Measurements from ENCODE around the gene ZNF319.

ZNF319 gene

DNA sequence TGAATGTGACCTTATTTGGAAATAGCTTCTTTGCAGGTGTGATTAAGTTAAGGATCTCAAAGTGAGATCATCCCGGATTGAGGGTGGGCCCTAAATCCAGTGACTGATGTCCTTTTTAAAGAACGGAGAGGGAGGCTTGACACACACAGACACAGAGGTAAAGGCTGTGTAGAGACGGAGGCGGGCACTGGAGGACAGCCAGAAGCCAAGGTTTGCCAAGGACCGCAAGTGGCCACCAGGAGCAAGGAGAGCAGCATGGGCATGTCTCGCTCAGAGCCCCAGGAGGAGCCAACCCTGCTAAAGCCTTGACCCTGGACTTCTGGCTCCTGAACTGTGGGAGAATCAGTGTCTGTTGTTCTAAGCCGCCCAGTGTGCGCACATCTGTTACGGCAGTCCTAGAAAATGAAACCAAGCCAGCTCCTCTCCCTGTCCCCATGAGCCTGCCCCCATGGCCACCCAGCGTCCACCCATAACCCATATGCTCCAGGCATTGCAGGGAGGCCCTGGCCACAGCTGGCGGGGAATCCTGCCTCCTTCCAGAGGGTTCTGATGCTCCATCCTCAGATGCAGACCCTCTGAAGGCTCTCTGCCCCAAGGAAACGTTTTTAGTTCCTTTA, 44.8 kb downstream of the ZNF319 start:
- no peak for TF ChIP-seq CTCF (IDR thresholded peaks at IDR 0.05; ENCODE audit: insufficient read depth, low read length, missing control alignments)
- H3K4me3 ChIP-seq (ENCODE audit: low read depth, low read length): no peak overlapping the region
- DNase-seq (ENCODE audit: low read depth, low spot score): no peak
- ChIA-PET POLR2A (no interaction called here), CTCF (interaction anchor here (1.1 kb wide), 2 partner anchors 12 to 37 kb away, joined by 3 read pairs; no protein-coding TSS in a partner anchor)

DNA sequence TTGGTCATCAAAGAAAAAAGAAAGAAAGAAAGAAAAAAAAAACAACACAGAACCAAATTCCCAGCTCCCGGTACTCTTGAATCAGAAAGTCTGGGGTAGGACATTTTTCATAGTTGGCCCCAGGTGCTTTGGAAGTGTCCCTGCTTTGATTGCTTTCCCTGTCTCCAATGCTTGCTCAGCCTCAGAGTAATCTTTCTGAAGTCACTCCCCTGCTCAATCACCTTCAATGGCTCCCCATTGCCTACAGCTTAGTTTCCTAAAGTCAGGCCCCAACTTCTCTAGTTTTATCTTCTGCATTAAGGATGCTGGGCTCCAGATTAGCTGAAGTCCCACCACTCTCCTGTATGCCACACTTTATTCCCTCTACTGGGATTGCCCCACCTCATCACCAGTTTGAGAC, 46.6 kb downstream of the ZNF319 start:
- CTCF ChIA-PET: interaction anchor here (0.8 to 1.0 kb wide), 2 partner anchors 9 to 47 kb away, joined by 3 read pairs; no protein-coding TSS in a partner anchor
- POLR2A ChIA-PET: no interaction called here
- TF ChIP-seq CTCF (IDR thresholded peaks at IDR 0.05; ENCODE audit: insufficient read depth, low read length, missing control alignments): no peak
- DNase-seq (ENCODE audit: low read depth, low spot score): no peak
- H3K4me3 ChIP-seq (ENCODE audit: low read depth, low read length): no peak overlapping the region

GRCh38 chr16:57952909-57953308, 47.6 kb downstream of the ZNF319 start:
- ChIA-PET POLR2A (no interaction called here), CTCF (interaction anchor here (0.9 kb wide), 1 partner anchor 54 kb away, joined by 3 read pairs; no protein-coding TSS in a partner anchor)
- H3K4me3 ChIP-seq (ENCODE audit: low read depth, low read length): no peak overlapping the region
- no peak for TF ChIP-seq CTCF (IDR thresholded peaks at IDR 0.05; ENCODE audit: insufficient read depth, low read length, missing control alignments)
- DNase-seq (ENCODE audit: low read depth, low spot score): no peak

- DNase-seq (ENCODE audit: low read depth, low spot score): no peak
- POLR2A ChIA-PET: no interaction called here
- no peak overlapping the region for H3K4me3 ChIP-seq (ENCODE audit: low read depth, low read length)
- CTCF ChIA-PET: interaction anchor here (1.4 kb wide), 1 partner anchor 12 kb away, joined by 3 read pairs; no protein-coding TSS in a partner anchor
- TF ChIP-seq CTCF (IDR thresholded peaks at IDR 0.05; ENCODE audit: insufficient read depth, low read length, missing control alignments): no peak
These were observed 49.1 kb downstream of the ZNF319 start for GRCh38 chr16:57951204-57951960.

- CTCF ChIA-PET: interaction anchor here (1.4 kb wide), 1 partner anchor 11 kb away, joined by 3 read pairs; no protein-coding TSS in a partner anchor
- POLR2A ChIA-PET: no interaction called here
- no peak for DNase-seq (ENCODE audit: low read depth, low spot score)
These were observed 50.1 kb downstream of the ZNF319 start for GRCh38 chr16:57950382-57950781.

More at GRCh38 chr16:57950382-57950781, 50.1 kb downstream of the ZNF319 start:
- H3K4me3 ChIP-seq (ENCODE audit: low read depth, low read length): no peak overlapping the region
- no peak for TF ChIP-seq CTCF (IDR thresholded peaks at IDR 0.05; ENCODE audit: insufficient read depth, low read length, missing control alignments)

Data from AG04449 (cell line).